WI38 (cell line): ENCODE results near the gene MS4A18.
"Not testable (repeated sequence)": the region's sequence is repeated elsewhere in the genome, so short reads cannot be mapped to it uniquely, and the experiment has no call there.

ENCODE experiments used
- H3K4me3 ChIP-seq: 2 replicates; pipeline ENCODE4 v1.5.1; 2011; ENCODE audit warnings: low read depth, mild to moderate bottlenecking, control low read depth, low read length
- CTCF ChIP-seq: IDR thresholded peaks from 2 replicates; pipeline ENCODE4 v1.5.1; 2012; ENCODE audit warnings: low read depth, mild to moderate bottlenecking, control low read depth, low read length

Gene MS4A18

GRCh38 chr11:60700689-60701468 is 23.6 kb upstream of the MS4A18 start:
- TF ChIP-seq CTCF = no peak
- no peak overlapping the region for H3K4me3 ChIP-seq

GRCh38 chr11:60701469-60701818 is 23.1 kb upstream of the MS4A18 start:
- no peak for TF ChIP-seq CTCF
- H3K4me3 ChIP-seq = no peak overlapping the region

- no peak overlapping the region for H3K4me3 ChIP-seq
- TF ChIP-seq CTCF = no peak
Measured at GRCh38 chr11:60703374-60703773, 21.1 kb upstream of the MS4A18 start.

GRCh38 chr11:60705895-60706294 is 18.6 kb upstream of the MS4A18 start:
- TF ChIP-seq CTCF = no peak
- H3K4me3 ChIP-seq = no peak overlapping the region

GRCh38 chr11:60706931-60707330 is 17.6 kb upstream of the MS4A18 start:
- no peak overlapping the region for H3K4me3 ChIP-seq
- no peak for TF ChIP-seq CTCF

GRCh38 chr11:60710482-60710881 is 14.0 kb upstream of the MS4A18 start:
- no peak for TF ChIP-seq CTCF
- no peak overlapping the region for H3K4me3 ChIP-seq

GRCh38 chr11:60711276-60711675 is 13.2 kb upstream of the MS4A18 start:
- H3K4me3 ChIP-seq = no peak overlapping the region
- TF ChIP-seq CTCF = no peak

- not testable (repeated sequence) for H3K4me3 ChIP-seq
Measured at GRCh38 chr11:60713423-60713822, 11.1 kb upstream of the MS4A18 start.
